Spinal cord (tissue), 10 donors: ENCODE data around the gene KRTAP5-3. TPM values are rescaled to one million over a fixed set of nuclear protein-coding genes. Genes with fewer than 3 reads are reported as not detected.

Experiments used
- DNase-seq, 6 donors: peaks; one replicate each; pipeline versions ENCODE4 v3.0.0 to v3.0.0-alpha.2; 2013 to 2015; ENCODE audit warnings: low spot score in 6 of 6, low read depth in 4 of 6
- H3K27ac ChIP-seq: one replicate; pipeline ENCODE4 v1.5.1; 2013; ENCODE audit warnings: low read depth, low read length, control low read depth
- H3K27me3 ChIP-seq: one replicate; pipeline ENCODE4 v1.6.1; 2013; ENCODE audit warnings: low read length; ENCODE audit not compliant: control insufficient read depth, insufficient read depth
- H3K36me3 ChIP-seq: one replicate; pipeline ENCODE4 v1.6.1; 2013; ENCODE audit warnings: low read length; ENCODE audit not compliant: control insufficient read depth, insufficient read depth
- H3K4me1 ChIP-seq: one replicate; pipeline ENCODE4 v1.6.1; 2013; ENCODE audit warnings: low read length; ENCODE audit not compliant: control insufficient read depth, insufficient read depth
- H3K4me3 ChIP-seq: one replicate; pipeline ENCODE4 v1.5.1; 2013; ENCODE audit warnings: low read depth, low read length, control low read depth
- H3K9me3 ChIP-seq: one replicate; pipeline ENCODE4 v1.6.1; 2013; ENCODE audit warnings: low read length; ENCODE audit not compliant: control insufficient read depth, insufficient read depth
- WGBS: methylation state at CpG from one replicate; pipeline ENCODE4 v1.1.5; 2013; ENCODE audit warnings: missing lambda C conversion rate; ENCODE audit not compliant: insufficient coverage; 5-methylcytosine and 5-hydroxymethylcytosine counted together
- polyA plus RNA-seq, 2 donors: library from polyadenylated mRNA; unstranded; fragments of 120-200 nt; gene quantifications; one replicate each; pipeline ENCODE4 v1.2.1, GENCODE V29; 2013; ENCODE audit not compliant: insufficient read length in 2 of 2
- total RNA-seq, 2 donors: library from RNA; depleted of rRNA in 1 of 2; stranded (reverse); fragments of 120-200 nt in 1 of 2; fragments of >200 nt in 1 of 2; gene quantifications; one replicate each; pipeline versions ENCODE4 v1.2.3 to v1.2.4, GENCODE V29; 2013 to 2014
- donor health status: healthy.

The KRTAP5-3 gene
- total and polyA plus RNA-seq, 4 donors: not detected

DNA sequence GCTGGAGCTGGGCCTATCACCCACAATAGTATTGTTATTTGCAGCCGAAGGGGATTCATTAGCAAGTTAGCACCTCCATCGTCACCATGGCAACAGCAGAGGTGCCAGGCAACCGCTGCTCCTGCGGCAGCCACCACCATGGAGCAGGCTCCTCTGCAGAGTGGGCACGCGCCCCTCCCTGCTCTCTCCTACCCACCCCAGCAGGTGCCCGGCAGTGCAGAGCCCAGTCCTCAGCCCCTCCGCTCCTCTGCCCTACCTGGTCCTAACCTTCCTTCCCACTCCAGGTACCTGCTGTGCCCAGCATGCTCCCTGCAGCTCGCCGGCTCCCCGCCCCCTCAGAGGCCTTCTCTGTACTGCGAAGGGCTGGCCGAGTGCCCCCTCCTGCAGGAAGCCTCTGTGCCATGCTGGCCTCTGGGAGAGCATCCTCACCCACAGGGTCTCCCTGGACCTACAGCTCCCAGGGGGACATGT, 39.8 kb downstream of the KRTAP5-3 start:
- H3K4me1 ChIP-seq: peaks cover 88% of the 10 kb centered on the region
- H3K27me3 ChIP-seq: peaks cover 8% of the 10 kb centered on the region
- no peak overlapping the region for H3K27ac ChIP-seq
- peaks cover 65% of the 10 kb centered on the region for H3K36me3 ChIP-seq
- peak in 3 of 6 donors; percentile 76 to 98 (median 76) for DNase-seq
- WGBS: 18% methylated on average over 13 of the region's 13 CpGs
- H3K9me3 ChIP-seq: no peaks in the 10 kb centered on the region
- H3K4me3 ChIP-seq: peak overlapping the region; percentile 9

GRCh38 chr11:1567721-1568100, 40.6 kb downstream of the KRTAP5-3 start:
- DNase-seq: no peak
- Histone ChIP-seq H3K27me3 (no peaks in the 10 kb centered on the region), H3K4me1 (peaks cover 88% of the 10 kb centered on the region), H3K4me3 (no peak overlapping the region), H3K9me3 (no peaks in the 10 kb centered on the region), H3K36me3 (peaks cover 73% of the 10 kb centered on the region), H3K27ac (no peak overlapping the region)
- 51% methylated on average over 7 of the region's 7 CpGs for WGBS

GRCh38 chr11:1567052-1567720, 41.1 kb downstream of the KRTAP5-3 start:
- H3K4me3 ChIP-seq: no peak overlapping the region
- H3K27ac ChIP-seq: no peak overlapping the region
- H3K36me3 ChIP-seq: peaks cover 77% of the 10 kb centered on the region
- WGBS: 66% methylated on average over 12 of the region's 13 CpGs
- peaks cover 88% of the 10 kb centered on the region for H3K4me1 ChIP-seq
- DNase-seq: no peak
- no peaks in the 10 kb centered on the region for H3K9me3 ChIP-seq
- H3K27me3 ChIP-seq: no peaks in the 10 kb centered on the region

DNA sequence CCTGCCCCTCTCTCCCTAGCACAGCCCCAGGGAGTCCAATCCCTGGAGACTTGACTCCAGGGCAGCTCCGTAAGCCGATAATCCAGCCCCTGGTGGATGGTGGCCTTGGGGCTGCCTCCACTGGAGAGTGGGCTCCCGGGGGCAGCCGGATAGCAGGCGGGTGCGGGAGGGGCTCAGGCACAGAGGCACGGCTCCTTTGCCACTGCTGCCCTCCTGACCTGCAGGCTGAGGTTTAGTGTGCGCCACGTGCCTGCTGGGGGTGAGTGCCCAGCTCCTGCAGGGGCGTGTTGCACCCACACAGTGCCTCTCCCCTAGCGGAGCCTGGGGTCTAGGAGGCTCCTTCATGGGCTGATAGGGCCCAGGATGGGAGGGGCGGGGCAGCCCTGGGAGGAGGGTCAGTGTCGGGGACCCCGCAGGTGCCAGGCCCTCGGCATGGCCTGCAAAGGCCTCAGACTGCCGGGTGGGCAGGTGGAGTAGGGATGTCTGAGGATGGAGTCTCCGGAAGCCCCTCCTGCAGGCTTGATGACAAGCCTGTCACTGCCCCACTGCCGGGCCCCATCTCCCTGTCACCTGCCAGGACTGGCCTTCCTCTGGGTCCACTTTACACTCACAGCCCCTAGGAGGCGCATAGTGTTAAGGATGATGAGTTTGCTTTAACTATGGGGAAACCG, 41.7 kb downstream of the KRTAP5-3 start:
- 76% methylated on average over 15 of the region's 20 CpGs for WGBS
- no peak for DNase-seq
- peaks cover 84% of the 10 kb centered on the region for H3K36me3 ChIP-seq
- H3K9me3 ChIP-seq: no peaks in the 10 kb centered on the region
- H3K4me1 ChIP-seq: peaks cover 88% of the 10 kb centered on the region
- no peak overlapping the region for H3K4me3 ChIP-seq
- H3K27ac ChIP-seq: no peak overlapping the region
- H3K27me3 ChIP-seq: no peaks in the 10 kb centered on the region

GRCh38 chr11:1565904-1566247, 42.4 kb downstream of the KRTAP5-3 start:
- WGBS: 85% methylated on average over 5 of the region's 5 CpGs
- H3K4me3 ChIP-seq: no peak overlapping the region
- peaks cover 90% of the 10 kb centered on the region for H3K36me3 ChIP-seq

DNA sequence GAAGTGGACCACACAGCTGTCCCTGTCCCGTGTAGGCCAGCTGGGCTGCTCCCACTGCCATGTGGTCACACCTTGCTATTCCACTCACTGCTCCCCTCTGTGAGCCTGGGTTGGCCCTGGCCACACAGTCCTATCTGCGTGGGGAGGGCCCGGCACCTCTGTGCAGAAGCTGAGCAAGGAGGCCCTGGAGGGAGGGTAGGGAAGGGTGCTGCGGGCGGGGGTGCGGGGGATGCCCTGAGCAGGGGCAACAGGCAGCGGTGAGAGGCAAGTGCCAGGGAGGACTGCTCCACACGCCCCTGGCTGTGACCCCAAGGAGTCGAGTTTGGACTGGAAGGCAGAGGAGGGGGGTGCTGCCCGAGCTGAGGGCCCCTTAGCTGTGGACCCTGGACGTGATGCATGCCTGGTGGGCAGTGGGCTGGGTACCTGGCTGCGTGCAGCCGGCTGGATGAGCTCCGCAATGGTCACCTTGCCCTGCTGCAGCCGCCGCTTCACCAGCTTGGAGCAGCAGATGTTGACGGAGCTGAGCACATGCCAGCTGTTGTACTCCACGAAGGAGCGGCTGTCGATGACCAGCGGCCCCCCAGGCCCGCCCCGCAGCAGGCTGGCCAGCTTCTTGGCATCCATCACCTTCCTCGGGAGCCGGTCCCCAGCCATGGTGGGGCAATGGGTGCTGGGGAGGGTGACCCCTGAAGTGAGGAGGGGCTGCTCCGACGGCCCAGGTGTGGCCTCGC, 42.9 kb downstream of the KRTAP5-3 start:
- no peak for DNase-seq
- peaks cover 87% of the 10 kb centered on the region for H3K4me1 ChIP-seq
- WGBS: 71% methylated on average over 28 of the region's 28 CpGs
- H3K4me3 ChIP-seq: no peak overlapping the region
- no peak overlapping the region for H3K27ac ChIP-seq
- peaks cover 94% of the 10 kb centered on the region for H3K36me3 ChIP-seq
- H3K27me3 ChIP-seq: no peaks in the 10 kb centered on the region
- no peaks in the 10 kb centered on the region for H3K9me3 ChIP-seq

More at GRCh38 chr11:1565904-1566247, 42.4 kb downstream of the KRTAP5-3 start:
- no peak for DNase-seq
- Histone ChIP-seq H3K9me3 (no peaks in the 10 kb centered on the region), H3K27ac (no peak overlapping the region), H3K4me1 (peaks cover 87% of the 10 kb centered on the region), H3K27me3 (no peaks in the 10 kb centered on the region)

GRCh38 chr11:1564535-1565172, 43.6 kb downstream of the KRTAP5-3 start:
- Histone ChIP-seq H3K4me1 (peaks cover 87% of the 10 kb centered on the region), H3K27me3 (no peaks in the 10 kb centered on the region), H3K36me3 (peaks cover 94% of the 10 kb centered on the region), H3K4me3 (no peak overlapping the region), H3K27ac (no peak overlapping the region), H3K9me3 (no peaks in the 10 kb centered on the region)
- WGBS: 14% methylated on average over 16 of the region's 16 CpGs
- peak in 2 of 6 donors; percentile 75 to 95 for DNase-seq

DNA sequence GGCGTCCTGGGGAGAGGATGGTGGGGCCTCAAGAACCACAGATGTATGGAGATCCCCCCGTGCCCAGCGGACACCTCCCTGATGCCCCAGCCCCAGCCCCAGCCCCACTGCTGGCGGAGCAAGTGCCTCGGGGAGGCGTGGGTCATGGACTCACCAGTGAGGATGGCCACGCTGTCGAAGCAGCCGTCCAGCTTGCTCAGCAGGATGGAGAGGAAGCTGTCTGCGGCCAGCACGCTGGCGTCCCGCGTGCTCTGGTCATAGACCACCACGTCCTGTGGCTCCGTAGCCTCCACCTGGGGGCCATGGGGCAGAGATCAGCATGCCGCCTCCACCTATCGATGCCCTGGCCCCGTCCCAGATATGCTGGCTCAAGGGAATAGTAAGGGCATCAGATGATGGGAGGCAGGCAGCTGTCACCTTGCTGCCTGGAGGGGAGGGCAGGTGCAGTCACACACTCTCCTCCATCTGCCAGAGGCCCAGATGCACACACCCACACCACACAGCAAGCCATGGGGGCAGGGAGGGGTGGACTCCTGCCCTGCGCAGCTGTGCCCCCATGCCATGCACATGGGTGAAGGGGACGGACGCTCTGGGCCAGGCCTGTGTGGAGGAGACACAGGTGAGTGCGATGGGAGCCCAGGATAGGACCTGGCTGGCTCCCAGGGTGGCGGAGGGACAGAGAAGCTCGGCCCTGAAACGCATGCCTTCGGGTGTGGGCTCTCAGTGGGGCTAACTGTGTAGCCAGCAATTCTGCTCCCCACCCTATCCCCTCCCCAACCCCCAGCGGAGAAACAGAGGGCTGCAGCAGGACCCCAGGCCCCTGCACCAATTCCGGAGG, 44.3 kb downstream of the KRTAP5-3 start:
- Histone ChIP-seq H3K4me3 (no peak overlapping the region), H3K27me3 (no peaks in the 10 kb centered on the region), H3K27ac (no peak overlapping the region), H3K4me1 (peaks cover 87% of the 10 kb centered on the region), H3K9me3 (no peaks in the 10 kb centered on the region), H3K36me3 (peaks cover 96% of the 10 kb centered on the region)
- DNase-seq: no peak
- WGBS: 73% methylated on average over 25 of the region's 29 CpGs

DNA sequence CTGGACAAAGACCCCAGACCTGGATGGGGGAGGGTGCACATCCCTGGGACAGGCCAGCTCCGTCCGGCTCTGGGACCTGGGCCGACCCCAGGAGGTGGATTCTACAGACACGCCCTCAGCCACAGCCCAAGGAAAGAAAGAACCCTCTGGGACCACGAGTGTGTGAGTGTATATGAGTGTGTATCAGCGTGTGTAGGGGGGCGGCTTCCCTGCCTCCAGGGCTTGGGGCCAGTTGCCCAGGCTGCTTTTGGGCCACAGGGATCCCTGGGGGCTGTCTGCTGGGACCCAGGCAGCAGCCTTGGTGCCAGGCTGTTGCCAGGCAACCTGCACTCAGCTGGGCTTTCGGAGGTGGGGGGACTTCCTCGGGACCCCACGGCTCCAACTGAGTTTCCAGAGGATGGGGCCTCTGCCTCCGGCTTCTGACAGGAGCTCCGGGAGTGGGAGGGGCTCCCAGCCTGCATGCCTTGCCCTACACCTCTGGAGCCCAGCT, 45.1 kb downstream of the KRTAP5-3 start:
- Histone ChIP-seq H3K36me3 (peaks cover 99% of the 10 kb centered on the region), H3K4me3 (no peak overlapping the region), H3K4me1 (peaks cover 87% of the 10 kb centered on the region), H3K27ac (no peak overlapping the region), H3K27me3 (no peaks in the 10 kb centered on the region), H3K9me3 (no peaks in the 10 kb centered on the region)
- 43% methylated on average over 8 of the region's 12 CpGs for WGBS
- DNase-seq: no peak
